ENCODE data around the gene CD38. TPM values are rescaled to one million over a fixed set of nuclear protein-coding genes. Genes with fewer than 3 reads are reported as not detected.
"Not testable (repeated sequence)": the region's sequence is repeated elsewhere in the genome, so short reads cannot be mapped to it uniquely, and the experiment has no call there.

CD38 gene
- total and polyA plus RNA-seq, 5 donors from 2014 or later = 4.8 to 14.5 (median 6.4) TPM

GRCh38 chr4:15802497-15802896 is 24.4 kb downstream of the CD38 start:
- not testable (repeated sequence) for H3K4me3 ChIP-seq (ENCODE audit: low read depth, low read length); H3K9me3 ChIP-seq (ENCODE audit: control insufficient read depth in 2 of 2, low read length in 2 of 2); H3K4me3 Mint-ChIP-seq; H3K27ac ChIP-seq (ENCODE audit: insufficient read depth, low read length, poor library complexity, severe bottlenecking); H3K27ac Mint-ChIP-seq; H3K36me3 ChIP-seq (ENCODE audit: control insufficient read depth, insufficient read depth, low read length); H3K4me1 ChIP-seq (ENCODE audit: control insufficient read depth, insufficient read depth, low read length, poor library complexity, severe bottlenecking); H3K9me3 Mint-ChIP-seq; H3K36me3 Mint-ChIP-seq; DNase-seq; H3K27me3 ChIP-seq (ENCODE audit: control insufficient read depth, insufficient read depth, low read length); ATAC-seq (ENCODE audit: low read depth in 2 of 2)
- Mint-ChIP-seq H3K27me3 (peaks cover 30% of the 10 kb centered on the region), H3K4me1 (peaks cover 0 to 13% (median 6%) of the 10 kb centered on the region in 4 donors)

GRCh38 chr4:15805583-15806517 is 27.7 kb downstream of the CD38 start:
- Mint-ChIP-seq H3K27ac (no peak overlapping the region), H3K4me3 (peak overlapping the region in 1 of 4 donors; percentile 22), H3K9me3 (no peaks in the 10 kb centered on the region), H3K36me3 (no peaks in the 10 kb centered on the region), H3K4me1 (peaks cover 0 to 30% (median 10%) of the 10 kb centered on the region in 4 donors), H3K27me3 (peaks cover 19% of the 10 kb centered on the region)
- DNase-seq = peak in 2 of 3 donors; percentile 52 to 65
- Histone ChIP-seq H3K4me1 (ENCODE audit: control insufficient read depth, insufficient read depth, low read length, poor library complexity, severe bottlenecking) (no peaks in the 10 kb centered on the region), H3K36me3 (ENCODE audit: control insufficient read depth, insufficient read depth, low read length) (no peaks in the 10 kb centered on the region), H3K27me3 (ENCODE audit: control insufficient read depth, insufficient read depth, low read length) (peaks cover 1% of the 10 kb centered on the region), H3K9me3 (ENCODE audit: control insufficient read depth in 2 of 2, low read length in 2 of 2) (no peaks in the 10 kb centered on the region), H3K27ac (ENCODE audit: insufficient read depth, low read length, poor library complexity, severe bottlenecking) (no peak overlapping the region), H3K4me3 (ENCODE audit: low read depth, low read length) (no peak overlapping the region)
- peak; percentile 50 to 51 for ATAC-seq (ENCODE audit: low read depth in 2 of 2)

DNA sequence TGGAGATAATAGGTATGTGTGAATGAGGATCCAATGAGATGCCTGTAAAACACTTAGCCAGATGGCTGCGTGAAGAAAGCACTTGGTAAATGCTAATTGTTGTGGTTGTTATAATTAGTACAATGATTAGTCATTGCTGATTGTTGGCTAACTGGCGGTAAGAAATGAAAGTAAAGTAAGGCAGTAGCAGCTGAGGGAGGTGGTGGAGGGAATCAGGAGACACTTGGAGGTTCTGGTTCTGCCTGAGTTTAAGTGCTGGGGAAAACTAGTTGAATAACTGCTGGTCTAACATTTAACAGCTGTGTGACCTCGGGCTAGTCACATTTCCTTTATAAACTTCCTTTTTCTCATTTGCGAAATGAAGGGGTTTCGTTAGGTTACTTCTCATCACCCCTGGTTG is 30.9 kb downstream of the CD38 start:
- no peaks in the 10 kb centered on the region for H3K36me3 ChIP-seq (ENCODE audit: control insufficient read depth, insufficient read depth, low read length)
- peak overlapping the region; percentile 16 to 77 (median 31) for H3K27ac Mint-ChIP-seq
- H3K27me3 ChIP-seq (ENCODE audit: control insufficient read depth, insufficient read depth, low read length) = peaks cover 1% of the 10 kb centered on the region
- H3K4me1 Mint-ChIP-seq = peaks cover 0 to 35% (median 9%) of the 10 kb centered on the region in 4 donors
- ATAC-seq (ENCODE audit: low read depth in 2 of 2) (peak; percentile 21 to 51), DNase-seq (peak in 1 of 3 donors; percentile 14)
- peaks cover 10% of the 10 kb centered on the region for H3K27me3 Mint-ChIP-seq
- H3K9me3 Mint-ChIP-seq = peaks cover 0 to 3% (median 0%) of the 10 kb centered on the region in 7 donors
- H3K4me1 ChIP-seq (ENCODE audit: control insufficient read depth, insufficient read depth, low read length, poor library complexity, severe bottlenecking) = no peaks in the 10 kb centered on the region
- no peaks in the 10 kb centered on the region for H3K9me3 ChIP-seq (ENCODE audit: control insufficient read depth in 2 of 2, low read length in 2 of 2)
- H3K4me3 ChIP-seq (ENCODE audit: low read depth, low read length) = peak overlapping the region; percentile 49
- H3K27ac ChIP-seq (ENCODE audit: insufficient read depth, low read length, poor library complexity, severe bottlenecking) = no peak overlapping the region
- H3K4me3 Mint-ChIP-seq = peak overlapping the region in 2 of 4 donors; percentile 15 to 47
- no peaks in the 10 kb centered on the region for H3K36me3 Mint-ChIP-seq

DNA sequence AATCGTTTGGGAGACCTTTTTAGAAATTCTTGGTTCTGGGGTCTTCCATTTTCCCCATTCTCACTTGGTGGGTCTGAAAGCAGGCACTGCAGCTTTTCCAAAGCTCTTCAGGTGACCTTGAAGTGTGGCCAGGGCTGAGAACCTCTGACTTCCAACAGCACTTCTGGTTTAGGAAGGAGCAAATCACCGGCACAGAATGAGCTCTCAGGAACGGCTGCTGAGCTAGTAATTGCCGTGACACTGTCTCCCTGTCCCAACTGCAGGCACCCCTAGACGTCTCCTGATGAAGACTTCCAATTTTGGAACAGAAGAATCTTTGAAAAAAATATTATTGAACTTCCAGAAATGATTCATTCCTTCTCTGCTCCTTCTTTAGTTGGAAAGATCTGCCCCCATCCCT is 31.3 kb downstream of the CD38 start:
- peak overlapping the region; percentile 49 for H3K4me3 ChIP-seq (ENCODE audit: low read depth, low read length)
- Mint-ChIP-seq H3K9me3 (peaks cover 0 to 3% (median 0%) of the 10 kb centered on the region in 7 donors), H3K27me3 (peaks cover 10% of the 10 kb centered on the region), H3K36me3 (no peaks in the 10 kb centered on the region), H3K27ac (peak overlapping the region in 2 of 3 donors; percentile 31 to 77), H3K4me1 (peaks cover 0 to 35% (median 9%) of the 10 kb centered on the region in 4 donors), H3K4me3 (peak overlapping the region in 1 of 4 donors; percentile 47)
- ATAC-seq (ENCODE audit: low read depth in 2 of 2) (no peak), DNase-seq (no peak)
- no peak overlapping the region for H3K27ac ChIP-seq (ENCODE audit: insufficient read depth, low read length, poor library complexity, severe bottlenecking)
- peaks cover 1% of the 10 kb centered on the region for H3K27me3 ChIP-seq (ENCODE audit: control insufficient read depth, insufficient read depth, low read length)
- H3K9me3 ChIP-seq (ENCODE audit: control insufficient read depth in 2 of 2, low read length in 2 of 2) = no peaks in the 10 kb centered on the region
- H3K4me1 ChIP-seq (ENCODE audit: control insufficient read depth, insufficient read depth, low read length, poor library complexity, severe bottlenecking) = no peaks in the 10 kb centered on the region
- H3K36me3 ChIP-seq (ENCODE audit: control insufficient read depth, insufficient read depth, low read length) = no peaks in the 10 kb centered on the region

DNA sequence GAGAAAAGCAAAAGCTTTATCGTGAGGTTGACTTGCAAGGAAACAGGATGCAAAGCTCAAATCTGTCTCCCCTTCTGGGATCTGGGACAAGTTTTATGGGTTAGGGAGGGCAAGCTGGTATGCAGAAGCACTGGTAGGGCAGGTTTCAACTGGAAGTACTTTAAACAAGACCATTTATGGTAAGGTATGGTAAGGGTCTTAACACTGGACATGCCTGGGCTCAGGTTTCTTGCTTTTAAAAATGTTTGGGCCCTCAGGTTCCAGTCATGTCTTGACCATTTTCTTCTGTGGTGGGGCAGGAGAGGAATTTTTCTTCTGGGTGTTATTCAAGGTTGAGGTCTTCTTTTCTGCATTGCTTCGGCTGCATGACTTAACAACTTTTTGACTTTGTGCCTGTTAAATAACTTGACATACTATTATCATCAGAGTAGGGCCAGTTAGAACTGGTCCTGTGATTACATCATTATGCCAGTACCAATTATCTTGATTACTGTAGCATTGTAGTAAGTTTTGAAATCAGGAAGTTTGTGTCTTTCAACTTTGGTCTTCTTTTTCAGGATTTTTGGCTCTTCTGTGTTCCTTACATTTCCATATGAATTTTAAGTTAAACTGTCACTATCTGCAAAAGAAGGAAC is 33.7 kb downstream of the CD38 start:
- no peaks in the 10 kb centered on the region for H3K4me1 ChIP-seq (ENCODE audit: control insufficient read depth, insufficient read depth, low read length, poor library complexity, severe bottlenecking)
- Mint-ChIP-seq H3K9me3 (peaks cover 0 to 3% (median 0%) of the 10 kb centered on the region in 7 donors), H3K27me3 (peaks cover 10% of the 10 kb centered on the region), H3K4me1 (peaks cover 0 to 27% (median 6%) of the 10 kb centered on the region in 4 donors), H3K36me3 (no peaks in the 10 kb centered on the region), H3K27ac (peak overlapping the region in 1 of 3 donors; percentile 18), H3K4me3 (no peak overlapping the region)
- no peak overlapping the region for H3K4me3 ChIP-seq (ENCODE audit: low read depth, low read length)
- no peaks in the 10 kb centered on the region for H3K9me3 ChIP-seq (ENCODE audit: control insufficient read depth in 2 of 2, low read length in 2 of 2)
- H3K27me3 ChIP-seq (ENCODE audit: control insufficient read depth, insufficient read depth, low read length) = peaks cover 1% of the 10 kb centered on the region
- no peak overlapping the region for H3K27ac ChIP-seq (ENCODE audit: insufficient read depth, low read length, poor library complexity, severe bottlenecking)
- no peaks in the 10 kb centered on the region for H3K36me3 ChIP-seq (ENCODE audit: control insufficient read depth, insufficient read depth, low read length)
- ATAC-seq (ENCODE audit: low read depth in 2 of 2) (no peak), DNase-seq (no peak)

DNA sequence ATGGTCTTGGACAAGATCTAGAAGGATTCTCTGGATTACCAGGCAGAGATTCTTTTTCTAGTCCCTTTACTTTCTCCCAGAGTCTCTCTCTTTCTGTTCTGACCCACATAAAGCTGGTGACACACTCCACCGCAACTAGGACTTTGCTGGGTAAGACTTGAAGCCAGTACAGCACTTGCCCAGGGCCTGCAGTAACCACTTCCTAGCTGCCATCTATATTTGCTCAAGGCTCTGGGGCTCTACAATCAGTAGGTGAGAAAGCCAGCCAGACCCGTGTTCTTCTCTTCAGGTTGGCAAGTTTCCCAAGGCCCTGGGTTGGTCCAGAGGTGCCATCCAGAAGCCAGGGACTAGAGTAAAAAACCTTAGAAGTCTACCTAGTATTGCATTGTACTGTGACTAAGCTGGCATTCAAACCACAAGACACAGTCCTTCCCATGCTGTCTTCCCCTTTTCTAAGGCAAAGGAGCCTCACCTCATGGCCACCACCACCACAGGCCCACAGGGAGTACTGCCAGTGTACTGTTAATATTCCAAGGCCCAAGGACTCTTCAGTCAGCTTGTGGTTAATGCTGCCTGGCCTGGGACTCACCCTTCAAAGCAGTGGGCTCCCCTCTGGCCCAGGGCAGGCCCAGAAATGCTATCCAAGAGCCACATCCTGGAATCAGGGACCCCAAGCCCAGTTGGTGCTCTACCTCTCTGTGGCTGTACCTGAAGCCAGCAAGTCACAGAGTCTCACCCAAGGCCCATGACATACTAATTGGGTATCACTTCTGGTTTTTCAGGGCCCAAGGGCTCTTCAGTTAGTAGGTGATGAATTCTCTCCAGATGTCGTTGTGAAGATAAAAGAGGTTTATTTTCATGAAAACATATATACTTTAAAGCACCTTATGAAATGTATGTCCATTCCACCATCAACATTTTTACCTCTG is 54.7 kb downstream of the CD38 start:
- ATAC-seq (ENCODE audit: low read depth in 2 of 2) (no peak), DNase-seq (no peak)
- Histone ChIP-seq H3K27me3 (ENCODE audit: control insufficient read depth, insufficient read depth, low read length) (no peaks in the 10 kb centered on the region), H3K36me3 (ENCODE audit: control insufficient read depth, insufficient read depth, low read length) (no peaks in the 10 kb centered on the region), H3K27ac (ENCODE audit: insufficient read depth, low read length, poor library complexity, severe bottlenecking) (no peak overlapping the region), H3K9me3 (ENCODE audit: control insufficient read depth in 2 of 2, low read length in 2 of 2) (no peaks in the 10 kb centered on the region), H3K4me1 (ENCODE audit: control insufficient read depth, insufficient read depth, low read length, poor library complexity, severe bottlenecking) (no peaks in the 10 kb centered on the region), H3K4me3 (ENCODE audit: low read depth, low read length) (no peak overlapping the region)
- H3K4me1 Mint-ChIP-seq = peaks cover 0 to 8% (median under 1%) of the 10 kb centered on the region in 4 donors
- peaks cover 22% of the 10 kb centered on the region for H3K36me3 Mint-ChIP-seq
- no peak overlapping the region for H3K4me3 Mint-ChIP-seq
- H3K9me3 Mint-ChIP-seq = peaks cover 0 to 7% (median 1%) of the 10 kb centered on the region in 7 donors
- H3K27me3 Mint-ChIP-seq = peaks cover 17% of the 10 kb centered on the region
- H3K27ac Mint-ChIP-seq = no peak overlapping the region

DNA sequence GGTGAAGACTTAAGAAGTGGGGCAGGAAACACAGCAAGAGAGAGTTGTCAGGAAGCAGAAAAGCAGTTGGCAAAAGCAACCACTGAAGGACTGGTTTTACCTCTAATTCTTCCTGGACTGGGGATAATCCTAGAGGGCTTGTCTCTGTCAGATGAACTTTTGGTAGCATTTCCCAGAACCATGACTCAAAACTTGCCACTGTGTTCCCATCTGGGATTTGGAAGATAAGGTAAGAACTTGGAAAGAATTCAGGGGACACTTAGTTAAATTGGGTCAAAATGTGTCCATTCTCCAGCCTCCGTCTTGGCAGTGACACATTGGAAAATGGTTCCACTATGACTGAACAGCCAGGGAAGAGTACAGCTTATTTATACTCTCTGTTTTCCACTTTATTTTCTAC is 55.7 kb downstream of the CD38 start:
- peaks cover 0 to 7% (median 1%) of the 10 kb centered on the region in 7 donors for H3K9me3 Mint-ChIP-seq
- H3K27me3 Mint-ChIP-seq = peaks cover 17% of the 10 kb centered on the region
- no peak for ATAC-seq (ENCODE audit: low read depth in 2 of 2)
- no peaks in the 10 kb centered on the region for H3K36me3 ChIP-seq (ENCODE audit: control insufficient read depth, insufficient read depth, low read length)
- H3K36me3 Mint-ChIP-seq = peaks cover 22% of the 10 kb centered on the region
- no peak overlapping the region for H3K27ac ChIP-seq (ENCODE audit: insufficient read depth, low read length, poor library complexity, severe bottlenecking)
- no peaks in the 10 kb centered on the region for H3K4me1 ChIP-seq (ENCODE audit: control insufficient read depth, insufficient read depth, low read length, poor library complexity, severe bottlenecking)
- peaks cover 0 to 4% (median under 1%) of the 10 kb centered on the region in 4 donors for H3K4me1 Mint-ChIP-seq
- H3K4me3 Mint-ChIP-seq = no peak overlapping the region
- no peak overlapping the region for H3K4me3 ChIP-seq (ENCODE audit: low read depth, low read length)
- H3K9me3 ChIP-seq (ENCODE audit: control insufficient read depth in 2 of 2, low read length in 2 of 2) = no peaks in the 10 kb centered on the region
- no peak overlapping the region for H3K27ac Mint-ChIP-seq
- no peaks in the 10 kb centered on the region for H3K27me3 ChIP-seq (ENCODE audit: control insufficient read depth, insufficient read depth, low read length)
- DNase-seq = no peak
